ES-I3 (cell line): ENCODE measurements around the gene USH1C.

ENCODE experiments used
- H3K36me3 ChIP-seq: 2 replicates; pipeline ENCODE4 v1.6.1; 2013; ENCODE audit warnings: mild to moderate bottlenecking, low read length, control low read depth, moderate library complexity; ENCODE audit not compliant: insufficient read depth
- H3K4me1 ChIP-seq: 2 replicates; pipeline ENCODE4 v1.6.1; 2013; ENCODE audit warnings: mild to moderate bottlenecking, control low read depth, low read length; ENCODE audit not compliant: insufficient read depth
- H3K9ac ChIP-seq: 2 replicates; pipeline ENCODE4 v1.6.1; 2013; ENCODE audit warnings: low read depth, mild to moderate bottlenecking, low read length, moderate library complexity
- H3K9me3 ChIP-seq: 2 replicates; pipeline ENCODE4 v1.6.1; 2013; ENCODE audit warnings: mild to moderate bottlenecking, low read length, moderate library complexity; ENCODE audit not compliant: control insufficient read depth, insufficient read depth

The USH1C gene

GRCh38 chr11:17575431-17576425 lies 31.5 kb upstream of the USH1C start:
- Histone ChIP-seq H3K4me1 (no peaks in the 10 kb centered on the region), H3K9me3 (no peaks in the 10 kb centered on the region), H3K36me3 (no peaks in the 10 kb centered on the region), H3K9ac (no peak overlapping the region)

GRCh38 chr11:17574141-17575091 lies 30.2 kb upstream of the USH1C start:
- H3K4me1 ChIP-seq: no peaks in the 10 kb centered on the region
- no peaks in the 10 kb centered on the region for H3K9me3 ChIP-seq
- no peaks in the 10 kb centered on the region for H3K36me3 ChIP-seq
- H3K9ac ChIP-seq: no peak overlapping the region

- Histone ChIP-seq H3K4me1 (no peaks in the 10 kb centered on the region), H3K36me3 (no peaks in the 10 kb centered on the region), H3K9me3 (no peaks in the 10 kb centered on the region)
Measured at GRCh38 chr11:17573526-17573925, 29.3 kb upstream of the USH1C start.

GRCh38 chr11:17572791-17573460 lies 28.7 kb upstream of the USH1C start:
- Histone ChIP-seq H3K36me3 (no peaks in the 10 kb centered on the region), H3K9me3 (no peaks in the 10 kb centered on the region), H3K4me1 (no peaks in the 10 kb centered on the region), H3K9ac (no peak overlapping the region)

More at GRCh38 chr11:17573526-17573925, 29.3 kb upstream of the USH1C start:
- no peak overlapping the region for H3K9ac ChIP-seq

GRCh38 chr11:17572359-17572690 lies 28.1 kb upstream of the USH1C start:
- Histone ChIP-seq H3K36me3 (no peaks in the 10 kb centered on the region), H3K4me1 (no peaks in the 10 kb centered on the region), H3K9me3 (no peaks in the 10 kb centered on the region), H3K9ac (no peak overlapping the region)

- Histone ChIP-seq H3K9me3 (no peaks in the 10 kb centered on the region), H3K9ac (no peak overlapping the region), H3K4me1 (no peaks in the 10 kb centered on the region), H3K36me3 (no peaks in the 10 kb centered on the region)
Measured at GRCh38 chr11:17571431-17572358, 27.5 kb upstream of the USH1C start.

- Histone ChIP-seq H3K36me3 (no peaks in the 10 kb centered on the region), H3K9ac (no peak overlapping the region), H3K9me3 (no peaks in the 10 kb centered on the region), H3K4me1 (no peaks in the 10 kb centered on the region)
Measured at GRCh38 chr11:17570034-17570433, 25.8 kb upstream of the USH1C start.

GRCh38 chr11:17568944-17569343 lies 24.7 kb upstream of the USH1C start:
- Histone ChIP-seq H3K36me3 (no peaks in the 10 kb centered on the region), H3K9me3 (no peaks in the 10 kb centered on the region), H3K9ac (no peak overlapping the region), H3K4me1 (no peaks in the 10 kb centered on the region)

- Histone ChIP-seq H3K4me1 (no peaks in the 10 kb centered on the region), H3K9me3 (no peaks in the 10 kb centered on the region), H3K9ac (no peak overlapping the region), H3K36me3 (no peaks in the 10 kb centered on the region)
Measured at GRCh38 chr11:17564687-17565042, 20.4 kb upstream of the USH1C start.

GRCh38 chr11:17563961-17564686 lies 19.9 kb upstream of the USH1C start:
- Histone ChIP-seq H3K4me1 (no peaks in the 10 kb centered on the region), H3K9ac (no peak overlapping the region), H3K36me3 (no peaks in the 10 kb centered on the region), H3K9me3 (no peaks in the 10 kb centered on the region)

GRCh38 chr11:17563231-17563646 lies 19.0 kb upstream of the USH1C start:
- H3K36me3 ChIP-seq: no peaks in the 10 kb centered on the region
- H3K4me1 ChIP-seq: no peaks in the 10 kb centered on the region
- H3K9ac ChIP-seq: no peak overlapping the region
- no peaks in the 10 kb centered on the region for H3K9me3 ChIP-seq

GRCh38 chr11:17561526-17561925 lies 17.3 kb upstream of the USH1C start:
- Histone ChIP-seq H3K9me3 (no peaks in the 10 kb centered on the region), H3K36me3 (no peaks in the 10 kb centered on the region), H3K4me1 (no peaks in the 10 kb centered on the region), H3K9ac (no peak overlapping the region)

- Histone ChIP-seq H3K9me3 (no peaks in the 10 kb centered on the region), H3K9ac (no peak overlapping the region), H3K36me3 (no peaks in the 10 kb centered on the region), H3K4me1 (no peaks in the 10 kb centered on the region)
Measured at GRCh38 chr11:17561111-17561415, 16.8 kb upstream of the USH1C start.
